ENCODE data around the gene INPP5B. TPM values are rescaled to one million over a fixed set of nuclear protein-coding genes. Genes with fewer than 3 reads are reported as not detected.
"Not testable (repeated sequence)": the region's sequence is repeated elsewhere in the genome, so short reads cannot be mapped to it uniquely, and the experiment has no call there.

The INPP5B gene
- total RNA-seq, 6 donors from 2014 or later, result 25.8 to 201 (median 44.1) TPM

DNA sequence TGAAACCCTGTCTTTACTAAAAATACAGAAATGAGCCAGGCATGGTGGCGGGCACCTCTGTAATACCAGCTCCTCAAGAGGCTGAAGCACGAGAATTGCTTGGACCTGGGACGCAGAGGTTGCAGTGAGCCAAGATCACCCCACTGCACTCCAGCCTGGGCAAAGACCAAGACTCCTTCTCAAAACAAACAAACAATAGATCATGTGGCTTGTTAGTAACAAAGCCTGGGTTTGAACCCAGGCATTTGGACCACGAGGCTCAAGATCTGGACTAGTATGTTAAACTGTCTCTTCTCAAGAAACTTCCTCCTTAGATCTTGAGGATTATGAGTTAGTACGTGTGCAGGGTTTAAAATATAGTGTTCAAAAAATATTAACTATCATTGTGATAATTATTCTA is 1.6 kb downstream of the INPP5B start:
- H3K36me3 ChIP-seq, result peaks cover 0 to 40% (median 17%) of the 10 kb centered on the region in 4 donors
- peak overlapping the region in 1 of 4 donors; percentile 60 for H3K4me3 ChIP-seq
- no peaks in the 10 kb centered on the region for H3K9me3 ChIP-seq
- 75 to 80% methylated on average over 5 of the region's 5 CpGs for WGBS, 2 donors
- no peaks in the 10 kb centered on the region for H3K27me3 ChIP-seq
- peaks cover 18 to 27% (median 25%) of the 10 kb centered on the region in 4 donors for H3K4me1 ChIP-seq
- peak overlapping the region; percentile 80 to 93 (median 88) for H3K27ac ChIP-seq
- ATAC-seq (ENCODE audit: low FRiP score in 2 of 2) (no peak), DNase-seq (no peak)
- TF ChIP-seq EP300 (IDR thresholded peaks at IDR 0.05), result no peak
- TF ChIP-seq POLR2AphosphoS5 (IDR thresholded peaks at IDR 0.05), result no peak
- TF ChIP-seq, protein P1, sequence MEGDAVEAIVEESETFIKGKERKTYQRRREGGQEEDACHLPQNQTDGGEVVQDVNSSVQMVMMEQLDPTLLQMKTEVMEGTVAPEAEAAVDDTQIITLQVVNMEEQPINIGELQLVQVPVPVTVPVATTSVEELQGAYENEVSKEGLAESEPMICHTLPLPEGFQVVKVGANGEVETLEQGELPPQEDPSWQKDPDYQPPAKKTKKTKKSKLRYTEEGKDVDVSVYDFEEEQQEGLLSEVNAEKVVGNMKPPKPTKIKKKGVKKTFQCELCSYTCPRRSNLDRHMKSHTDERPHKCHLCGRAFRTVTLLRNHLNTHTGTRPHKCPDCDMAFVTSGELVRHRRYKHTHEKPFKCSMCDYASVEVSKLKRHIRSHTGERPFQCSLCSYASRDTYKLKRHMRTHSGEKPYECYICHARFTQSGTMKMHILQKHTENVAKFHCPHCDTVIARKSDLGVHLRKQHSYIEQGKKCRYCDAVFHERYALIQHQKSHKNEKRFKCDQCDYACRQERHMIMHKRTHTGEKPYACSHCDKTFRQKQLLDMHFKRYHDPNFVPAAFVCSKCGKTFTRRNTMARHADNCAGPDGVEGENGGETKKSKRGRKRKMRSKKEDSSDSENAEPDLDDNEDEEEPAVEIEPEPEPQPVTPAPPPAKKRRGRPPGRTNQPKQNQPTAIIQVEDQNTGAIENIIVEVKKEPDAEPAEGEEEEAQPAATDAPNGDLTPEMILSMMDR (IDR thresholded peaks at IDR 0.05), result no peak
- TF ChIP-seq POLR2A (IDR thresholded peaks at IDR 0.05), result no peak

DNA sequence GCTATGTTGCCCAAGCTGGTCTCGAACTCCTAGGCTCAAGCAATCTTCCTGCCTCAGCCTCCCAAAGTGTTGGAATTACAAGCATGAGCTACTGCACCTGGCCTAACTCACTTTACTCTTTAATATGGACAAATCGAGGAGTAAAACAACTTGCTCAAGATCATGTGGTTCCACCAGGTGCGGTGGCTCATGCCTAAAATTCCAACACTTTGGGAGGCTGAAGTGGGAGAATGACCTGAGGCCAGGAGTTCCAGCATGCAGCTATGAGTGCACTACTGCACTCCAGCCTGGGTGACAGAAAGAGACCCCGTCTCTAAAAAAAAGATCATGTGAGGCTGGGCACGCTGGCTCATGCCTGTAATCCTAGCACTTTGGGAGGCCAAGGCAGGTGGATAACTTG is 2.0 kb downstream of the INPP5B start:
- TF ChIP-seq POLR2A (IDR thresholded peaks at IDR 0.05) (no peak), EP300 (IDR thresholded peaks at IDR 0.05) (no peak), POLR2AphosphoS5 (IDR thresholded peaks at IDR 0.05) (no peak)
- TF ChIP-seq, protein P1 (IDR thresholded peaks at IDR 0.05), result no peak
- Histone ChIP-seq H3K36me3 (peaks cover 0 to 45% (median 20%) of the 10 kb centered on the region in 4 donors), H3K4me1 (peaks cover 18 to 29% (median 27%) of the 10 kb centered on the region in 4 donors), H3K27ac (no peak overlapping the region), H3K9me3 (no peaks in the 10 kb centered on the region), H3K4me3 (no peak overlapping the region), H3K27me3 (no peaks in the 10 kb centered on the region)
- ATAC-seq (ENCODE audit: low FRiP score in 2 of 2) (no peak), DNase-seq (no peak)
- WGBS, 2 donors, result 79 to 88% methylated on average over 5 of the region's 5 CpGs

DNA sequence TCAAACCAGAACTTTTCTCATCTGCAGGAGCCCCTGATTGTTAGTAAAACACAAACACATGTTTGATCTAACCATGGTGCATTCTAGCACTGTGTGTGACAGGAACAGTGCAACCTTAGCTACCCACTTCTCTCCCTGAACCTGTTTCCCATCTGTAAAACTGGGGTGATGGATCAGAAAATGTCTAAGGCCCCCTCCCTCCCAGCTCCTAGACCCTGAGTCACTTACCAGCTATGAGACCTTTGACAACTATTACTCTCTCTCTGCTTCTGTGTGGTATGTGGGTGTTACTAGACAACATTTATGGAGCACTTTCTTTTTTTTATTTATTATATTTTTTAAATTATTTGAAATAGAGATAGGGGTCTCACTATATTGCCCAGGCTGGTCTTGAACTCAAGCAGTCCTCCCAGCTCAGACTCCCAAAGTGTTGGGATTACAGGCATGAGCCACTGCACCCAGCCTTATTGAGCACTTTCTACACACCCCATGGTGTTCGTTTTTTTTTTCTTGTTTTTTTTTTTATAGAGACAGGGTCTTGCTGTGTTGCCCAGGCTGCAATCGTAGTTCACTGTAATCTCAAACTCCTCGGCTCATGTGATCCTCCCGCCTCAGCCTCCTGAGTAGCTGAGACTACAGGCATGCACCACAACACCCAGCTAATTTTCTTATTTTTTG is 2.6 kb downstream of the INPP5B start:
- Histone ChIP-seq H3K4me1 (peaks cover 18 to 29% (median 27%) of the 10 kb centered on the region in 4 donors), H3K27ac (no peak overlapping the region), H3K9me3 (no peaks in the 10 kb centered on the region), H3K27me3 (no peaks in the 10 kb centered on the region), H3K36me3 (peaks cover 0 to 47% (median 20%) of the 10 kb centered on the region in 4 donors), H3K4me3 (no peak overlapping the region)
- TF ChIP-seq POLR2A (IDR thresholded peaks at IDR 0.05), result no peak
- no peak for TF ChIP-seq EP300 (IDR thresholded peaks at IDR 0.05)
- TF ChIP-seq, protein P1 (IDR thresholded peaks at IDR 0.05), result no peak
- TF ChIP-seq POLR2AphosphoS5 (IDR thresholded peaks at IDR 0.05), result no peak
- WGBS, 2 donors, result 72 to 76% methylated on average over 4 of the region's 4 CpGs
- ATAC-seq (ENCODE audit: low FRiP score in 2 of 2) (no peak), DNase-seq (no peak)

DNA sequence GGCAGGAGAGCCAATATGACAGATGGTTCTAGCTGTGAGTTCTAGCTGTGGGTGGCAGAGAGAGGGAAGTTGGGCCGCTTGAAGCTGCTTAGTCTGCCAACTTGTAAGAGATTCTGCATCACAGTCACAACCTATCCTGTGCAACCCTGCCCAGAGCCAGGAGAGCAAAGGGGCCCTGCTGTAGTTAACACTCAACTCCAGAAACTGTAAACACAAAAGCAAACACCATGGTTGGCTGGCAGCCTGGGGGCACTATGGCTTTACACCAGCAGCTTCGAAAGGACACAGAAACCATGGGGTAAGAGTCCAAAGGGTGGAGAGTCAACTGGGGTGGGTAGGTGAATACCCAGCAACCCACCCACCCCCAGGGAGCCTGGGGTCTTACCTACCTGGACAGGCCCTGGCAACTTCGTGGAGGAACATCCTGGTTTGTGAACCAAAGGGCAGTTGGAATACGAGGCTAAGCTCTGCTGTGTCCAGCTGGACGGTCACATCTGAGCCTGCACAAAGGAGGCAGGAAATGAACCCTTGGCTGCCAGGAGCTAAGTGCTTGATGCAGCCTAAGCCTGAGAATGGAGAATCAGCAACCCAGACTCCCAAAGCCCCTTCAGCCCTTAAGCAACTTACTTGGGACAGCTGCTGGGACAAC is 6.4 kb downstream of the INPP5B start:
- Histone ChIP-seq H3K36me3 (peaks cover 0 to 78% (median 33%) of the 10 kb centered on the region in 4 donors), H3K4me3 (no peak overlapping the region), H3K9me3 (no peaks in the 10 kb centered on the region), H3K27ac (peak overlapping the region in 2 of 4 donors; percentile 11 to 36), H3K4me1 (peaks cover 8 to 18% (median 11%) of the 10 kb centered on the region in 4 donors), H3K27me3 (no peaks in the 10 kb centered on the region)
- peak in 1 of 2 donors; percentile 35 for DNase-seq
- TF ChIP-seq POLR2A (IDR thresholded peaks at IDR 0.05) (no peak), POLR2AphosphoS5 (IDR thresholded peaks at IDR 0.05) (no peak), EP300 (IDR thresholded peaks at IDR 0.05) (no peak)
- TF ChIP-seq, protein P1 (IDR thresholded peaks at IDR 0.05), result no peak
- WGBS, 2 donors, result 73 to 74% methylated on average over 3 to 5 of the region's 5 CpGs
- ATAC-seq (ENCODE audit: low FRiP score in 2 of 2), result peak in 1 of 2 donors; percentile 67

DNA sequence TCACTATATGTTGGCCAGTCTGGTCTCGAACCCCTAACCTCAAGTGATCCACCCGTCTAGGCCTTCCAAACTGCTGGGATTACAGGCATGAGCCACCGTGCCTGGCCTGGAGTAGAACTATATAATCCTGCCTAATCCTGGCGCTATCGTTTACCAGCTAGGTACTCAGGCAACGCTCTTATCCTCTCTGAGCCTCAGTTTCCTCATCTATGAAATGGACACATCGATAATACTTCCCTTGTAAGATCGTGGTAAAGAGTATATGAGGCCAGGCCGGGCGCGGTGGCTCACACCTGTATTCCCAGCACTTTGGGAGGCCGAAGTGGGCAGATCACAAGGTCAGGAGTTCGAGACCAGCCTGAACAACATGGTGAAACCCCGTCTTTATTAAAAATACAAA is 10.1 kb downstream of the INPP5B start:
- not testable (repeated sequence) for H3K27me3 ChIP-seq; H3K9me3 ChIP-seq; H3K27ac ChIP-seq; ATAC-seq (ENCODE audit: low FRiP score in 2 of 2); DNase-seq; H3K4me3 ChIP-seq
- H3K36me3 ChIP-seq, result peaks cover 0 to 63% (median 24%) of the 10 kb centered on the region in 4 donors
- peaks cover 6 to 11% (median 9%) of the 10 kb centered on the region in 4 donors for H3K4me1 ChIP-seq
- 84 to 92% methylated on average over 14 of the region's 14 CpGs for WGBS, 2 donors

All from upper lobe of left lung (tissue), 6 donors.